IMR-90 (cell line): ENCODE results near the gene LDLRAD3. TPM values are rescaled to one million over a fixed set of nuclear protein-coding genes. Genes with fewer than 3 reads are reported as not detected.

Experiments used
- ATAC-seq: fragments of 200-7000 bp; cut with Tn5 transposase; 2 replicates; pipeline ENCODE4 v1.9.1; 2020; ENCODE audit warnings: low read depth, mild to moderate bottlenecking, moderate library complexity
- BruUV-seq: library from RNA; stranded (reverse); fragments of 400-500 nt; replicated peaks from 2 replicates; lab custom pipeline; 2021; lab: Mats Ljungman, UMichigan
- CTCF ChIA-PET: fragments of 300-600 bp; formaldehyde crosslinking; extraction: SDS; loops from one replicate; lab custom pipeline; 2021; ENCODE audit warnings: antibody characterized with exemption; lab: Yijun Ruan, JAX
- POLR2A ChIA-PET: fragments of 300-600 bp; sonication (Branson Sonifier 250); formaldehyde crosslinking; loops from one replicate; lab custom pipeline; 2022; ENCODE audit warnings: antibody characterized with exemption; ENCODE audit not compliant: unreplicated experiment; lab: Charles Lee
- DNase-seq: peaks from one replicate; pipeline ENCODE4 v3.0.0; 2013
- H2AFZ ChIP-seq: replicated peaks from 2 replicates; pipeline ENCODE3; 2013; ENCODE audit warnings: low read length, mild to moderate bottlenecking; ENCODE audit not compliant: poor library complexity
- H2AK5ac ChIP-seq: 2 replicates; pipeline ENCODE4 v1.6.1; 2013; ENCODE audit warnings: low read depth, low read length, inconsistent platforms
- H2AK9ac ChIP-seq: replicated peaks from 2 replicates; pipeline ENCODE3; 2013; ENCODE audit warnings: mild to moderate bottlenecking, low read depth, low read length, moderate library complexity; ENCODE audit not compliant: poor library complexity
- H2BK120ac ChIP-seq: 2 replicates; pipeline ENCODE4 v1.6.1; 2013; ENCODE audit warnings: low read depth, low read length, inconsistent platforms
- H2BK15ac ChIP-seq: 3 replicates; pipeline ENCODE4 v1.6.1; 2013; ENCODE audit warnings: low read depth, low read length, inconsistent platforms
- H2BK20ac ChIP-seq: 2 replicates; pipeline ENCODE4 v1.6.1; 2013; ENCODE audit warnings: low read depth, mild to moderate bottlenecking, inconsistent platforms, low read length, moderate library complexity
- H2BK5ac ChIP-seq: 2 replicates; pipeline ENCODE4 v1.6.1; 2013; ENCODE audit warnings: mild to moderate bottlenecking, low read depth, low read length, inconsistent platforms; ENCODE audit not compliant: poor library complexity, severe bottlenecking
- H3K14ac ChIP-seq: replicated peaks from 2 replicates; pipeline ENCODE4 v1.6.1; 2013; ENCODE audit warnings: low read depth, low read length, inconsistent platforms
- H3K18ac ChIP-seq: 2 replicates; pipeline ENCODE4 v1.6.1; 2013; ENCODE audit warnings: low read depth, low read length, control low read depth
- H3K23ac ChIP-seq: 2 replicates; pipeline ENCODE4 v1.6.1; 2013; ENCODE audit warnings: low read depth, low read length, inconsistent platforms
- H3K27ac ChIP-seq: 2 replicates; pipeline ENCODE4 v1.5.1; 2013; ENCODE audit warnings: mild to moderate bottlenecking, control low read depth, low read length; ENCODE audit not compliant: insufficient read depth
- H3K27me3 ChIP-seq: 2 replicates; pipeline ENCODE4 v1.6.1; 2013; ENCODE audit warnings: low read length; ENCODE audit not compliant: control insufficient read depth, insufficient read depth
- H3K36me3 ChIP-seq: 2 replicates; pipeline ENCODE4 v1.6.1; 2013; ENCODE audit warnings: low read length, mixed read lengths; ENCODE audit not compliant: control insufficient read depth, insufficient read depth
- H3K4ac ChIP-seq: 2 replicates; pipeline ENCODE4 v1.6.1; 2013; ENCODE audit warnings: low read depth, low read length, inconsistent platforms
- H3K4me1 ChIP-seq: 2 replicates; pipeline ENCODE4 v1.6.1; 2013; ENCODE audit warnings: low read length, mixed read lengths; ENCODE audit not compliant: control insufficient read depth, insufficient read depth
- H3K4me2 ChIP-seq: 2 replicates; pipeline ENCODE4 v1.6.1; 2013; ENCODE audit warnings: low read depth, mild to moderate bottlenecking, control low read depth, low read length, moderate library complexity
- H3K4me3 ChIP-seq: 2 replicates; pipeline ENCODE4 v1.5.1; 2013; ENCODE audit warnings: low read depth, mild to moderate bottlenecking, control low read depth, low read length, moderate library complexity; ENCODE audit not compliant: insufficient read depth
- H3K56ac ChIP-seq: 2 replicates; pipeline ENCODE4 v1.6.1; 2013; ENCODE audit warnings: low read length, inconsistent platforms; ENCODE audit not compliant: insufficient read depth; ENCODE audit errors: extremely low read depth
- H3K79me1 ChIP-seq, 2 experiments: 2 replicates each; pipeline ENCODE4 v1.6.1; 2013; ENCODE audit warnings: low read length in 2 of 2, inconsistent platforms in 1 of 2, low read depth in 1 of 2
- H3K9ac ChIP-seq: 2 replicates; pipeline ENCODE4 v1.6.1; 2013; ENCODE audit warnings: low read depth, low read length, control low read depth
- H3K9me1 ChIP-seq: 2 replicates; pipeline ENCODE4 v1.6.1; 2013; ENCODE audit warnings: low read length, inconsistent platforms; ENCODE audit not compliant: insufficient read depth
- H3K9me3 ChIP-seq: 2 replicates; pipeline ENCODE4 v1.6.1; 2013; ENCODE audit warnings: low read length; ENCODE audit not compliant: control insufficient read depth, insufficient read depth
- H4K20me1 ChIP-seq: 2 replicates; pipeline ENCODE4 v1.6.1; 2013; ENCODE audit warnings: low read length, inconsistent platforms; ENCODE audit not compliant: insufficient read depth
- H4K5ac ChIP-seq: 2 replicates; pipeline ENCODE4 v1.6.1; 2013; ENCODE audit warnings: mild to moderate bottlenecking, low read depth, low read length, control low read depth
- H4K8ac ChIP-seq, 2 experiments: 2 replicates each; pipeline ENCODE4 v1.6.1; 2013; ENCODE audit warnings: low read depth in 2 of 2, low read length in 2 of 2, control low read depth in 1 of 2, inconsistent platforms in 1 of 2
- H4K91ac ChIP-seq: 2 replicates; pipeline ENCODE4 v1.6.1; 2013; ENCODE audit warnings: low read depth, low read length, inconsistent platforms; ENCODE audit not compliant: insufficient read depth
- BHLHE40 ChIP-seq: fragments of 150-350 bp; IDR thresholded peaks from 2 replicates; pipeline ENCODE4 v1.6.1; 2016; ENCODE audit warnings: mild to moderate bottlenecking, low read depth, low read length
- CEBPB ChIP-seq: IDR thresholded peaks from 2 replicates; pipeline ENCODE4 v1.6.1; 2012; ENCODE audit warnings: low read depth, low read length, improper control_type of control experiment
- CHD1 ChIP-seq: IDR thresholded peaks from 2 replicates; pipeline ENCODE4 v1.6.1; 2012; ENCODE audit warnings: low read depth, low read length, improper control_type of control experiment
- CTCF ChIP-seq: conservative IDR thresholded peaks from 2 replicates; pipeline ENCODE4 v1.5.1; 2012; ENCODE audit warnings: mild to moderate bottlenecking, low read depth, low read length, improper control_type of control experiment
- FOS ChIP-seq: fragments of 150-350 bp; IDR thresholded peaks from 2 replicates; pipeline ENCODE4 v1.6.1; 2016; ENCODE audit warnings: low read depth, low read length
- MAFK ChIP-seq: IDR thresholded peaks from 2 replicates; pipeline ENCODE4 v1.6.1; 2012; ENCODE audit warnings: low read depth, low read length, improper control_type of control experiment
- MAZ ChIP-seq: IDR thresholded peaks from 2 replicates; pipeline ENCODE4 v1.6.1; 2012; ENCODE audit warnings: low read depth, mild to moderate bottlenecking, low read length, improper control_type of control experiment, moderate library complexity, borderline replicate concordance
- MXI1 ChIP-seq: IDR thresholded peaks from 2 replicates; pipeline ENCODE4 v1.6.1; 2012; ENCODE audit warnings: low read depth, mild to moderate bottlenecking, low read length, moderate library complexity, borderline replicate concordance
- NFE2L2 ChIP-seq: fragments of 150-350 bp; IDR thresholded peaks from 2 replicates; pipeline ENCODE4 v1.6.1; 2016; ENCODE audit warnings: low read depth, mild to moderate bottlenecking, low read length
- POLR2A ChIP-seq: IDR thresholded peaks from 2 replicates; pipeline ENCODE4 v1.6.1; 2012; ENCODE audit warnings: mild to moderate bottlenecking, low read depth, low read length
- RAD21 ChIP-seq: IDR thresholded peaks from 2 replicates; pipeline ENCODE4 v1.6.1; 2012; ENCODE audit warnings: low read length, improper control_type of control experiment
- RCOR1 ChIP-seq: IDR thresholded peaks from 2 replicates; pipeline ENCODE4 v1.6.1; 2012; ENCODE audit warnings: mild to moderate bottlenecking, low read length, improper control_type of control experiment; ENCODE audit not compliant: insufficient replicate concordance
- RFX5 ChIP-seq: IDR thresholded peaks from 2 replicates; pipeline ENCODE4 v1.8.0; 2012; ENCODE audit warnings: low read depth, mild to moderate bottlenecking, low read length, moderate library complexity
- SMC3 ChIP-seq: fragments of 150-350 bp; IDR thresholded peaks from 2 replicates; pipeline ENCODE4 v1.6.1; 2016; ENCODE audit warnings: low read depth, mild to moderate bottlenecking, antibody characterized with exemption, low read length, moderate library complexity
- USF2 ChIP-seq: fragments of 150-350 bp; IDR thresholded peaks from 2 replicates; pipeline ENCODE4 v1.6.1; 2017; ENCODE audit warnings: mild to moderate bottlenecking, antibody characterized with exemption, low read length, low read depth
- WGBS, 2 experiments: methylation state at CpG; one replicate each; pipeline versions ENCODE4 v1.1.5 to v1.1.7; 2013; ENCODE audit warnings: missing lambda C conversion rate in 2 of 2; ENCODE audit not compliant: insufficient read length in 1 of 2; ENCODE audit errors: extremely low coverage in 2 of 2; 5-methylcytosine and 5-hydroxymethylcytosine counted together
- dilution Hi-C: fragments of 300-500 bp; cut with HindIII; formaldehyde crosslinking; loops from one replicate; pipeline ENCODE4 v1.14.3; 2018; ENCODE audit warnings: low sequenced_read_pairs; ENCODE audit not compliant: unreplicated experiment
- in situ Hi-C: fragments of 300-500 bp; cut with MboI; formaldehyde crosslinking; loops from 3 replicates; pipeline ENCODE4 v1.14.3; 2019; ENCODE audit warnings: low sequenced_read_pairs, inconsistent platforms, mixed read lengths
- intact Hi-C: fragments of 100-400 bp; cut with micrococcal nuclease; formaldehyde crosslinking; loops from 2 replicates; pipeline ENCODE4 v1.10.0; 2022
- polyA plus RNA-seq, 3 experiments: library from polyadenylated mRNA; depleted of rRNA; stranded (reverse); fragments of >200 nt; gene quantifications; 2 replicates each; pipeline ENCODE4 v1.2.3, GENCODE V29; 2012; ENCODE audit warnings: low replicate concordance in 1 of 3
- total RNA-seq: library from RNA; depleted of rRNA; stranded (reverse); fragments of >200 nt; gene quantifications from 2 replicates; pipeline ENCODE4 v1.2.3, GENCODE V29; 2012
- TF ChIP-seq, protein P1 (sequence below): fragments of 150-350 bp; IDR thresholded peaks from 2 replicates; pipeline ENCODE4 v1.6.1; 2016; ENCODE audit warnings: low read depth, mild to moderate bottlenecking, low read length, moderate library complexity, borderline replicate concordance

The LDLRAD3 gene
- total and polyA plus RNA-seq, 2 of the 4 experiments (the other 2 are of a cell fraction), result 2.7 to 6.4 TPM

DNA sequence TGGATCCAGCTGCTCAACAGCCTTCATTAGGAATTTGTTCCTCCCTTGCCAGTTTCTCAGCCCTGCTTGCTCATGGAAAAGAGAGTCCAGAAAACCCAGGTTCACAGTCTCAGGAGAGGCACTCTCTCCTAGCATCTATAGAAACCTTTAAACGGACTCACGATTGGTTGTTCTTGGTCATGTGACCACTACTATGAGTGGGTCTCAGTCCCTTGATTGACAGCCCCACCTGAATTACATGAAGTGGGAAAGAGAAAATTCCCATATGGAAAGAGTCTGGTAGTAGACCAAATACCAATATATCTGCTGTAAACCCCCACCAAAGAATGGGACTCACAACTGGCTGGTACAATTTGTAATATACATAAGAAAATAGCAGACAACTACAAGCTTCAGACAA, 291.0 kb downstream of the LDLRAD3 start:
- no peak overlapping the region for H3K18ac ChIP-seq
- H2BK20ac ChIP-seq, result no peak overlapping the region
- no peak overlapping the region for H2AK9ac ChIP-seq
- no peak overlapping the region for H2AK5ac ChIP-seq
- H2BK5ac ChIP-seq, result no peak overlapping the region
- dilution Hi-C loops (no loop called here), intact Hi-C loops (no loop called here), in situ Hi-C loops (no loop called here)
- no peak overlapping the region for H4K91ac ChIP-seq
- no peak for DNase-seq
- no peaks in the 10 kb centered on the region; the same call in 1 of the 2 replicates for H3K27me3 ChIP-seq
- BruUV-seq, result no TSS peak
- ChIA-PET CTCF (no interaction called here), POLR2A (no interaction called here)
- no peak overlapping the region for H3K56ac ChIP-seq
- H3K4me3 ChIP-seq, result no peak overlapping the region
- no peak overlapping the region for H2BK120ac ChIP-seq
- no peak overlapping the region for H3K27ac ChIP-seq
- no peaks in the 10 kb centered on the region for H4K20me1 ChIP-seq
- no peak overlapping the region for H4K8ac ChIP-seq
- H3K36me3 ChIP-seq, result no peaks in the 10 kb centered on the region
- H3K4ac ChIP-seq, result no peak overlapping the region
- peaks cover 2% of the 10 kb centered on the region; the same call in 1 of the 2 replicates for H3K9me1 ChIP-seq
- WGBS, 2 experiments, result no CpG with 5 or more reads among the region's 2 CpGs
- H3K9ac ChIP-seq, result no peak overlapping the region
- no peaks in the 10 kb centered on the region for H3K79me1 ChIP-seq
- H3K4me2 ChIP-seq, result no peak overlapping the region
- H3K14ac ChIP-seq, result no peak overlapping the region
- no peak for TF ChIP-seq FOS
- TF ChIP-seq CHD1, result no peak
- no peak for TF ChIP-seq NFE2L2
- no peak for TF ChIP-seq SMC3
- TF ChIP-seq BHLHE40, result no peak
- no peak for TF ChIP-seq CEBPB
- no peak for TF ChIP-seq RAD21
- TF ChIP-seq RCOR1, result no peak
- TF ChIP-seq CTCF, result no peak
- TF ChIP-seq POLR2A, result no peak
- TF ChIP-seq USF2, result no peak
- TF ChIP-seq RFX5, result no peak
- TF ChIP-seq MXI1, result no peak
- TF ChIP-seq, protein P1, sequence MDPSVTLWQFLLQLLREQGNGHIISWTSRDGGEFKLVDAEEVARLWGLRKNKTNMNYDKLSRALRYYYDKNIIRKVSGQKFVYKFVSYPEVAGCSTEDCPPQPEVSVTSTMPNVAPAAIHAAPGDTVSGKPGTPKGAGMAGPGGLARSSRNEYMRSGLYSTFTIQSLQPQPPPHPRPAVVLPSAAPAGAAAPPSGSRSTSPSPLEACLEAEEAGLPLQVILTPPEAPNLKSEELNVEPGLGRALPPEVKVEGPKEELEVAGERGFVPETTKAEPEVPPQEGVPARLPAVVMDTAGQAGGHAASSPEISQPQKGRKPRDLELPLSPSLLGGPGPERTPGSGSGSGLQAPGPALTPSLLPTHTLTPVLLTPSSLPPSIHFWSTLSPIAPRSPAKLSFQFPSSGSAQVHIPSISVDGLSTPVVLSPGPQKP, result no peak
- no peak for TF ChIP-seq MAZ
- TF ChIP-seq MAFK, result no peak
- H4K5ac ChIP-seq, result no peak overlapping the region
- H3K9me3 ChIP-seq, result no peaks in the 10 kb centered on the region
- ATAC-seq, result no peak
- no peak overlapping the region for H3K23ac ChIP-seq
- no peak overlapping the region for H2AFZ ChIP-seq
- H2BK15ac ChIP-seq, result no peak overlapping the region
- peaks cover 2% of the 10 kb centered on the region for H3K4me1 ChIP-seq
